Activated naive CD8-positive, alpha-beta T cell treated with anti-CD3 and anti-CD28 coated beads, Interleukin-2, amount 50 U/mL, for 24 hours (primary cell): Measurements from ENCODE around the gene LSR.

ENCODE experiments used
- ATAC-seq: fragments of 150-1000 bp; cut with Tn5 transposase; one replicate; pipeline ENCODE4 v1.10.0; 2021
- DNase-seq: peaks from one replicate; pipeline ENCODE4 v3.0.0; 2021
- H3K27ac Mint-ChIP-seq: one replicate; pipeline ENCODE4 v1.8.0; 2021; ENCODE audit warnings: mild to moderate bottlenecking, mixed read lengths
- H3K27me3 Mint-ChIP-seq: one replicate; pipeline ENCODE4 v1.8.0; 2021; ENCODE audit warnings: mixed read lengths
- H3K36me3 Mint-ChIP-seq: one replicate; pipeline ENCODE4 v1.8.0; 2021; ENCODE audit warnings: low read depth, mixed read lengths
- H3K4me1 Mint-ChIP-seq: one replicate; pipeline ENCODE4 v1.8.0; 2021; ENCODE audit warnings: mixed read lengths
- H3K4me3 Mint-ChIP-seq: one replicate; pipeline ENCODE4 v1.8.0; 2021; ENCODE audit warnings: mild to moderate bottlenecking, moderate library complexity, mixed read lengths
- H3K9me3 Mint-ChIP-seq: one replicate; pipeline ENCODE4 v1.8.0; 2021; ENCODE audit warnings: mixed read lengths

LSR gene

GRCh38 chr19:35249146-35249847 is 495 bp downstream of the LSR start:
- no peak for ATAC-seq

GRCh38 chr19:35249848-35250711 is 1.3 kb downstream of the LSR start:
- Mint-ChIP-seq H3K4me1 (peaks cover 33% of the 10 kb centered on the region), H3K27ac (peak overlapping the region; percentile 83), H3K9me3 (peaks cover 4% of the 10 kb centered on the region), H3K36me3 (peaks cover 14% of the 10 kb centered on the region), H3K27me3 (peaks cover 3% of the 10 kb centered on the region), H3K4me3 (peak overlapping the region; percentile 89)
- DNase-seq (no peak), ATAC-seq (no peak)

More at GRCh38 chr19:35249146-35249847, 495 bp downstream of the LSR start:
- peaks cover 14% of the 10 kb centered on the region for H3K36me3 Mint-ChIP-seq
- H3K4me1 Mint-ChIP-seq = peaks cover 33% of the 10 kb centered on the region
- H3K4me3 Mint-ChIP-seq = peak overlapping the region; percentile 89
- DNase-seq = no peak
- H3K27me3 Mint-ChIP-seq = peaks cover 3% of the 10 kb centered on the region
- peaks cover 9% of the 10 kb centered on the region for H3K9me3 Mint-ChIP-seq
- peak overlapping the region; percentile 83 for H3K27ac Mint-ChIP-seq

- peaks cover 3% of the 10 kb centered on the region for H3K27me3 Mint-ChIP-seq
- ATAC-seq (no peak), DNase-seq (no peak)
- no peak overlapping the region for H3K27ac Mint-ChIP-seq
- H3K36me3 Mint-ChIP-seq = peaks cover 17% of the 10 kb centered on the region
- H3K9me3 Mint-ChIP-seq = no peaks in the 10 kb centered on the region
- peaks cover 42% of the 10 kb centered on the region for H3K4me1 Mint-ChIP-seq
- no peak overlapping the region for H3K4me3 Mint-ChIP-seq
Observed at GRCh38 chr19:35251456-35251855, 2.7 kb downstream of the LSR start.

GRCh38 chr19:35253316-35254286 is 4.8 kb downstream of the LSR start:
- Mint-ChIP-seq H3K4me1 (peaks cover 41% of the 10 kb centered on the region), H3K9me3 (no peaks in the 10 kb centered on the region), H3K27me3 (no peaks in the 10 kb centered on the region), H3K27ac (no peak overlapping the region), H3K4me3 (no peak overlapping the region), H3K36me3 (peaks cover 17% of the 10 kb centered on the region)
- ATAC-seq (no peak), DNase-seq (no peak)

- Mint-ChIP-seq H3K27me3 (no peaks in the 10 kb centered on the region), H3K9me3 (no peaks in the 10 kb centered on the region), H3K4me1 (peaks cover 31% of the 10 kb centered on the region), H3K27ac (peak overlapping the region; percentile 39), H3K36me3 (peaks cover 14% of the 10 kb centered on the region), H3K4me3 (no peak overlapping the region)
- ATAC-seq (no peak), DNase-seq (no peak)
Observed at GRCh38 chr19:35254341-35255297, 5.8 kb downstream of the LSR start.

GRCh38 chr19:35256566-35256965 is 7.8 kb downstream of the LSR start:
- Mint-ChIP-seq H3K36me3 (peaks cover 10% of the 10 kb centered on the region), H3K27ac (no peak overlapping the region), H3K9me3 (no peaks in the 10 kb centered on the region), H3K4me3 (no peak overlapping the region), H3K27me3 (no peaks in the 10 kb centered on the region), H3K4me1 (peaks cover 24% of the 10 kb centered on the region)
- DNase-seq (no peak), ATAC-seq (no peak)

GRCh38 chr19:35257113-35257461 is 8.3 kb downstream of the LSR start:
- no peak overlapping the region for H3K4me3 Mint-ChIP-seq

GRCh38 chr19:35260694-35261304 is 12.0 kb downstream of the LSR start:
- ATAC-seq = no peak
- Mint-ChIP-seq H3K9me3 (no peaks in the 10 kb centered on the region), H3K27ac (peak overlapping the region; percentile 18), H3K36me3 (peaks cover 8% of the 10 kb centered on the region), H3K27me3 (no peaks in the 10 kb centered on the region), H3K4me1 (peaks cover 27% of the 10 kb centered on the region), H3K4me3 (no peak overlapping the region)
- DNase-seq = no peak

More at GRCh38 chr19:35257113-35257461, 8.3 kb downstream of the LSR start:
- Mint-ChIP-seq H3K9me3 (no peaks in the 10 kb centered on the region), H3K4me1 (peaks cover 24% of the 10 kb centered on the region), H3K36me3 (peaks cover 9% of the 10 kb centered on the region), H3K27me3 (no peaks in the 10 kb centered on the region), H3K27ac (no peak overlapping the region)
- ATAC-seq (no peak), DNase-seq (no peak)

GRCh38 chr19:35261356-35262100 is 12.7 kb downstream of the LSR start:
- peak overlapping the region; percentile 18 for H3K27ac Mint-ChIP-seq
- no peaks in the 10 kb centered on the region for H3K27me3 Mint-ChIP-seq
- no peak overlapping the region for H3K4me3 Mint-ChIP-seq
- H3K9me3 Mint-ChIP-seq = no peaks in the 10 kb centered on the region
- H3K4me1 Mint-ChIP-seq = peaks cover 32% of the 10 kb centered on the region
- ATAC-seq = no peak
- no peak for DNase-seq
- H3K36me3 Mint-ChIP-seq = peaks cover 11% of the 10 kb centered on the region

GRCh38 chr19:35262101-35262761 is 13.4 kb downstream of the LSR start:
- no peak overlapping the region for H3K27ac Mint-ChIP-seq
- no peaks in the 10 kb centered on the region for H3K9me3 Mint-ChIP-seq
- no peak overlapping the region for H3K4me3 Mint-ChIP-seq
- peaks cover 32% of the 10 kb centered on the region for H3K4me1 Mint-ChIP-seq
- no peaks in the 10 kb centered on the region for H3K27me3 Mint-ChIP-seq
- ATAC-seq (no peak), DNase-seq (no peak)
- H3K36me3 Mint-ChIP-seq = peaks cover 11% of the 10 kb centered on the region

- DNase-seq = no peak
- H3K9me3 Mint-ChIP-seq = no peaks in the 10 kb centered on the region
- no peaks in the 10 kb centered on the region for H3K27me3 Mint-ChIP-seq
- H3K27ac Mint-ChIP-seq = peak overlapping the region; percentile 43
- no peak overlapping the region for H3K4me3 Mint-ChIP-seq
- peaks cover 29% of the 10 kb centered on the region for H3K4me1 Mint-ChIP-seq
- peaks cover 11% of the 10 kb centered on the region for H3K36me3 Mint-ChIP-seq
- ATAC-seq = no peak
Observed at GRCh38 chr19:35264268-35265125, 15.7 kb downstream of the LSR start.
